WTC11 (cell line): ENCODE measurements around the gene CLECL1. TPM values are rescaled to one million over a fixed set of nuclear protein-coding genes. Genes with fewer than 3 reads are reported as not detected.

ENCODE experiments used
- ATAC-seq: fragments of 200-7000 bp; cut with Tn5 transposase; 2 replicates; pipeline ENCODE4 v1.10.0; 2021; ENCODE audit warnings: mild to moderate bottlenecking, moderate library complexity
- CTCF ChIA-PET: fragments of 300-600 bp; sonication (Branson Sonifier 250); formaldehyde crosslinking; loops from one replicate; lab custom pipeline; 2021; ENCODE audit warnings: antibody characterized with exemption; lab: Charles Lee
- POLR2A ChIA-PET: fragments of 350-600 bp; sonication (Branson Sonifier 250); formaldehyde crosslinking; loops from one replicate; lab custom pipeline; 2021; ENCODE audit warnings: antibody characterized with exemption; lab: Charles Lee
- DNase-seq: peaks from one replicate; pipeline ENCODE4 v3.0.0; 2021; ENCODE audit warnings: low spot score
- H3K27ac Mint-ChIP-seq: 2 replicates; pipeline ENCODE4 v1.8.0; 2021; ENCODE audit warnings: mixed read lengths
- H3K27me3 Mint-ChIP-seq: 2 replicates; pipeline ENCODE4 v1.8.0; 2021; ENCODE audit warnings: low read depth, mild to moderate bottlenecking, moderate library complexity, mixed read lengths
- H3K36me3 Mint-ChIP-seq: 2 replicates; pipeline ENCODE4 v1.8.0; 2021; ENCODE audit warnings: mixed read lengths
- H3K4me1 Mint-ChIP-seq: 2 replicates; pipeline ENCODE4 v1.8.0; 2022; ENCODE audit warnings: mixed read lengths
- H3K4me3 Mint-ChIP-seq: 2 replicates; pipeline ENCODE4 v1.8.0; 2021; ENCODE audit warnings: mild to moderate bottlenecking, moderate library complexity, mixed read lengths
- H3K9me3 Mint-ChIP-seq: 2 replicates; pipeline ENCODE4 v1.8.0; 2021; ENCODE audit warnings: mixed read lengths
- ATF1 ChIP-seq: sonication (generic); formaldehyde crosslinking; IDR thresholded peaks from 2 replicates; pipeline ENCODE4 v1.8.1; 2023; ENCODE audit warnings: mild to moderate bottlenecking, moderate library complexity, missing genetic modification reagents
- CDX4 ChIP-seq: fragments of 250-450 bp; sonication (Bioruptor Pico); IDR thresholded peaks from 2 replicates; pipeline ENCODE4 v1.9.0; 2021; ENCODE audit warnings: moderate library complexity, mild to moderate bottlenecking, inconsistent platforms, borderline replicate concordance
- CREB1 ChIP-seq: sonication (generic); formaldehyde crosslinking; IDR thresholded peaks from 2 replicates; pipeline ENCODE4 v1.8.0; 2023; ENCODE audit warnings: mild to moderate bottlenecking, missing genetic modification reagents
- CTCF ChIP-seq: fragments of 200-600 bp; IDR thresholded peaks from 2 replicates; pipeline ENCODE4 v1.8.0; 2022; ENCODE audit warnings: antibody characterized with exemption
- ELF4 ChIP-seq: sonication (generic); formaldehyde crosslinking; IDR thresholded peaks from 2 replicates; pipeline ENCODE4 v1.8.1; 2022; ENCODE audit warnings: low read depth, mild to moderate bottlenecking, moderate library complexity, missing genetic modification reagents
- FOXP1 ChIP-seq: sonication (generic); formaldehyde crosslinking; IDR thresholded peaks from 2 replicates; pipeline ENCODE4 v1.8.0; 2022; ENCODE audit warnings: missing genetic modification reagents, mild to moderate bottlenecking, moderate library complexity, borderline replicate concordance
- NFYB ChIP-seq: sonication (generic); formaldehyde crosslinking; conservative IDR thresholded peaks from 2 replicates; pipeline ENCODE4 v1.8.0; 2022; ENCODE audit warnings: low read depth, missing genetic modification reagents
- NR1H2 ChIP-seq: sonication (generic); formaldehyde crosslinking; IDR thresholded peaks from 2 replicates; pipeline ENCODE4 v1.9.0; 2021; ENCODE audit warnings: mild to moderate bottlenecking, moderate library complexity, missing genetic modification reagents
- OVOL2 ChIP-seq: fragments of 250-450 bp; sonication (Bioruptor Pico); IDR thresholded peaks from 2 replicates; pipeline ENCODE4 v1.9.0; 2021; ENCODE audit warnings: mild to moderate bottlenecking, borderline replicate concordance
- RELA ChIP-seq: sonication (generic); formaldehyde crosslinking; IDR thresholded peaks from 2 replicates; pipeline ENCODE4 v1.8.1; 2022; ENCODE audit warnings: missing genetic modification reagents, mild to moderate bottlenecking, borderline replicate concordance
- SMAD4 ChIP-seq: sonication (generic); formaldehyde crosslinking; IDR thresholded peaks from 2 replicates; pipeline ENCODE4 v1.8.0; 2022; ENCODE audit warnings: mild to moderate bottlenecking, missing genetic modification reagents
- SP1 ChIP-seq: sonication (generic); formaldehyde crosslinking; conservative IDR thresholded peaks from 2 replicates; pipeline ENCODE4 v1.8.1; 2022; ENCODE audit warnings: missing genetic modification reagents
- ZBTB21 ChIP-seq: sonication (generic); formaldehyde crosslinking; IDR thresholded peaks from 2 replicates; pipeline ENCODE4 v1.8.1; 2023; ENCODE audit warnings: mild to moderate bottlenecking, missing genetic modification reagents, borderline replicate concordance
- ZNF138 ChIP-seq: sonication (generic); formaldehyde crosslinking; conservative IDR thresholded peaks from 2 replicates; pipeline ENCODE4 v1.8.1; 2022; ENCODE audit warnings: mild to moderate bottlenecking, moderate library complexity, missing genetic modification reagents
- ZNF219 ChIP-seq: sonication (generic); formaldehyde crosslinking; IDR thresholded peaks from 2 replicates; pipeline ENCODE4 v1.8.0; 2023; ENCODE audit warnings: missing genetic modification reagents, mild to moderate bottlenecking, borderline replicate concordance
- ZNF232 ChIP-seq: sonication (generic); formaldehyde crosslinking; IDR thresholded peaks from 2 replicates; pipeline ENCODE4 v1.8.0; 2022; ENCODE audit warnings: mild to moderate bottlenecking, missing genetic modification reagents
- ZNF263 ChIP-seq: sonication (generic); formaldehyde crosslinking; IDR thresholded peaks from 2 replicates; pipeline ENCODE4 v1.8.1; 2022; ENCODE audit warnings: low read depth, mild to moderate bottlenecking, moderate library complexity, missing genetic modification reagents
- total RNA-seq: library from RNA; stranded (reverse); gene quantifications from 3 replicates; pipeline ENCODE4 v1.2.3, GENCODE V29; 2021

Gene CLECL1
- total RNA-seq, 1 experiment from 2014 or later = not detected

- CTCF ChIA-PET = interaction anchor here (0.8 to 7.5 kb wide), 25 partner anchors 8 to 389 kb away, joined by 3 to 148 read pairs (median 5); partner anchors contain the start of genes CD69 and CLEC2A
- H3K9me3 Mint-ChIP-seq = no peaks in the 10 kb centered on the region
- ATAC-seq (peak; percentile 25; the same call in 1 of the 2 replicates), DNase-seq (no peak)
- no peaks in the 10 kb centered on the region; the same call in 1 of the 2 replicates for H3K27me3 Mint-ChIP-seq
- peak overlapping the region; percentile 86 for H3K27ac Mint-ChIP-seq
- peaks cover 16% of the 10 kb centered on the region for H3K4me1 Mint-ChIP-seq
- no peak for TF ChIP-seq ZBTB21
- no peak for TF ChIP-seq CDX4
- TF ChIP-seq ZNF263 = no peak
- no peak for TF ChIP-seq SP1
- TF ChIP-seq ZNF138 (CRISPR knock-in tag) = no peak
- TF ChIP-seq ZNF219 (CRISPR knock-in tag) = no peak
- TF ChIP-seq NR1H2 (CRISPR knock-in tag) = no peak
- TF ChIP-seq NFYB (CRISPR knock-in tag) = no peak
- no peak for TF ChIP-seq OVOL2 (CRISPR knock-in tag)
- no peak for TF ChIP-seq SMAD4 (CRISPR knock-in tag)
- TF ChIP-seq RELA = no peak
- TF ChIP-seq CREB1 (CRISPR knock-in tag) = no peak
- no peak for TF ChIP-seq FOXP1
- TF ChIP-seq, all 79 proteins: peak for 0
- Mint-ChIP-seq H3K4me3 (no peak overlapping the region), H3K36me3 (no peaks in the 10 kb centered on the region)
- POLR2A ChIA-PET = no interaction called here
These were observed 18.6 kb upstream of the CLECL1 start for GRCh38 chr12:9751204-9752144.

GRCh38 chr12:9750276-9751203, 17.6 kb upstream of the CLECL1 start:
- H3K27me3 Mint-ChIP-seq = no peaks in the 10 kb centered on the region; the same call in 1 of the 2 replicates
- no peak overlapping the region for H3K27ac Mint-ChIP-seq
- ATAC-seq = peak; percentile 78
- H3K9me3 Mint-ChIP-seq = no peaks in the 10 kb centered on the region
- CTCF ChIA-PET = interaction anchor here (0.5 to 7.5 kb wide), 50 partner anchors 8 to 1189 kb away, joined by 3 to 148 read pairs (median 4); partner anchors contain the start of genes CD69, CLEC12B, CLEC1B and CLEC2A
- peaks cover 16% of the 10 kb centered on the region for H3K4me1 Mint-ChIP-seq
- no peaks in the 10 kb centered on the region for H3K36me3 Mint-ChIP-seq
- TF ChIP-seq CTCF (peak; percentile 83), ELF4 (CRISPR knock-in tag) (no peak), ATF1 (CRISPR knock-in tag) (no peak)
- TF ChIP-seq, all 79 proteins: peak for 1
- H3K4me3 Mint-ChIP-seq = peak overlapping the region; percentile 49
- DNase-seq = no peak
- POLR2A ChIA-PET = no interaction called here

- no peak for DNase-seq
- Mint-ChIP-seq H3K4me3 (no peak overlapping the region), H3K9me3 (no peaks in the 10 kb centered on the region), H3K27me3 (no peaks in the 10 kb centered on the region; the same call in 1 of the 2 replicates), H3K4me1 (peaks cover 20% of the 10 kb centered on the region), H3K27ac (no peak overlapping the region), H3K36me3 (no peaks in the 10 kb centered on the region)
- POLR2A ChIA-PET = no interaction called here
- CTCF ChIA-PET = interaction anchor here (0.5 to 7.5 kb wide), 19 partner anchors 11 to 1190 kb away, joined by 3 to 148 read pairs (median 4); partner anchors contain the start of genes CD69, CLEC12B and TAS2R14
- ATAC-seq = no peak
- TF ChIP-seq OVOL2 (CRISPR knock-in tag) (no peak), ZNF232 (CRISPR knock-in tag) (no peak)
These were observed 16.7 kb upstream of the CLECL1 start for GRCh38 chr12:9749640-9750039.
